K562 (cell line): ENCODE data around the gene DIMT1. TPM values are rescaled to one million over a fixed set of nuclear protein-coding genes. Genes with fewer than 3 reads are reported as not detected.

Experiments used
- ATAC-seq: fragments of 200-7000 bp; cut with Tn5 transposase; 3 replicates; pipeline ENCODE4 v1.9.1; 2020; ENCODE audit warnings: moderate library complexity
- BruUV-seq: library from RNA; stranded (reverse); fragments of 400-500 nt; replicated peaks from 2 replicates; lab custom pipeline; 2021; lab: Mats Ljungman, UMichigan
- CTCF ChIA-PET: fragments of 300-600 bp; formaldehyde crosslinking; extraction: SDS; loops from one replicate; lab custom pipeline; 2021; ENCODE audit warnings: low intra/inter-chr PET ratio; lab: Yijun Ruan, JAX
- POLR2A ChIA-PET: fragments of 300-600, 350-650 bp; sonication (Branson Sonifier 250); formaldehyde crosslinking; extraction: SDS; loops from one replicate; lab custom pipeline; 2021; ENCODE audit warnings: antibody characterized with exemption, inconsistent platforms; lab: Yijun Ruan, JAX
- DNase-seq, 4 experiments: peaks; one replicate each; pipeline versions ENCODE4 v3.0.0 to v3.0.0-alpha.2; 2011 to 2018; ENCODE audit warnings: low spot score in 3 of 4, mixed read lengths in 3 of 4; ENCODE audit errors: extremely low read depth in 1 of 4
- FAIRE-seq: peaks from 2 replicates; lab custom pipeline; 2011; peaks lifted over from hg19 to GRCh38; lab: Jason Lieb, UNC
- H2AFZ ChIP-seq: 2 replicates; pipeline ENCODE4 v1.6.0; 2011; ENCODE audit warnings: low read depth, low read length, control low read depth, inconsistent platforms
- H3K27ac ChIP-seq: fragments of 200-600 bp; 3 replicates; pipeline ENCODE4 v1.8.0; 2011; ENCODE audit warnings: low read depth, mild to moderate bottlenecking, control low read depth, inconsistent platforms, low read length, moderate library complexity, mixed read lengths; ENCODE audit errors: extremely low read depth
- H3K27me3 ChIP-seq, 2 experiments: fragments of 300-600 bp in 1 of 2; 2 replicates in 1 of 2; 3 replicates in 1 of 2; pipeline versions ENCODE4 v1.6.0 to v1.8.0; 2011; ENCODE audit warnings: inconsistent platforms in 2 of 2, low read length in 2 of 2, mild to moderate bottlenecking in 1 of 2, mixed read lengths in 1 of 2, moderate library complexity in 1 of 2; ENCODE audit not compliant: control insufficient read depth in 2 of 2, insufficient read depth in 2 of 2
- H3K36me3 ChIP-seq: fragments of 300-600 bp; 3 replicates; pipeline ENCODE4 v1.8.0; 2011; ENCODE audit warnings: mild to moderate bottlenecking, low read length, inconsistent platforms; ENCODE audit not compliant: control insufficient read depth, insufficient read depth
- H3K4me1 ChIP-seq, 2 experiments: fragments of 200-600 bp in 1 of 2; replicated peaks in 1 of 2; 2 replicates in 1 of 2; 3 replicates in 1 of 2; pipeline versions ENCODE4 v1.5.1 to v1.8.0; 2011; ENCODE audit warnings: inconsistent platforms in 2 of 2, low read length in 2 of 2, mild to moderate bottlenecking in 1 of 2, mixed read lengths in 1 of 2, moderate library complexity in 1 of 2; ENCODE audit not compliant: control insufficient read depth in 2 of 2, insufficient read depth in 2 of 2
- H3K4me2 ChIP-seq: 2 replicates; pipeline ENCODE4 v1.6.1; 2011; ENCODE audit warnings: low read length, control low read depth, inconsistent platforms, mixed read lengths; ENCODE audit not compliant: insufficient read depth
- H3K4me3 ChIP-seq: fragments of 200-600 bp; sonication (generic), shearing (Covaris generic); 2 replicates; pipeline ENCODE4 v1.5.1; 2016; ENCODE audit warnings: control low read depth, inconsistent platforms
- H3K79me2 ChIP-seq: fragments of 200-600 bp; 3 replicates; pipeline ENCODE4 v1.8.0; 2011; ENCODE audit warnings: low read length, inconsistent platforms; ENCODE audit not compliant: control insufficient read depth, insufficient read depth
- H3K9ac ChIP-seq, 2 experiments: 2 replicates each; pipeline versions ENCODE4 v1.6.0 to v1.6.1; 2011; ENCODE audit warnings: low read depth in 2 of 2, low read length in 2 of 2, control low read depth in 1 of 2, inconsistent platforms in 1 of 2, mild to moderate bottlenecking in 1 of 2, mixed read lengths in 1 of 2; ENCODE audit not compliant: insufficient read depth in 1 of 2
- H3K9me1 ChIP-seq: one replicate; pipeline ENCODE4 v1.6.0; 2011; ENCODE audit warnings: inconsistent platforms, mild to moderate bottlenecking, low read length, moderate library complexity; ENCODE audit not compliant: control insufficient read depth, insufficient read depth
- H3K9me3 ChIP-seq: replicated peaks from 2 replicates; pipeline ENCODE4 v1.5.1; 2011; ENCODE audit warnings: low read depth, low read length, inconsistent platforms; ENCODE audit not compliant: control insufficient read depth, insufficient read depth
- H4K20me1 ChIP-seq: replicated peaks from 2 replicates; pipeline ENCODE4 v1.6.1; 2011; ENCODE audit warnings: low read length, inconsistent platforms, mixed read lengths; ENCODE audit not compliant: control insufficient read depth, insufficient read depth
- ELK3 ChIP-seq: fragments of 450-650 bp; formaldehyde crosslinking; IDR thresholded peaks from 2 replicates; pipeline ENCODE4 v1.4.0; 2020; ENCODE audit warnings: mild to moderate bottlenecking
- FOXJ2 ChIP-seq: fragments of 200-800 bp; sonication (Bioruptor generic); IDR thresholded peaks from 2 replicates; pipeline ENCODE4 v1.6.1; 2016; ENCODE audit warnings: missing genetic modification characterization, missing compliant biosample characterization
- HDAC2 ChIP-seq: fragments of 450-650 bp; IDR thresholded peaks from 2 replicates; pipeline ENCODE4 v1.6.1; 2016; ENCODE audit warnings: mild to moderate bottlenecking
- MTA3 ChIP-seq: fragments of 450-650 bp; formaldehyde crosslinking; IDR thresholded peaks from 2 replicates; pipeline ENCODE4 v1.6.1; 2017; ENCODE audit warnings: mild to moderate bottlenecking, borderline replicate concordance
- NEUROD1 ChIP-seq: fragments of 150-350 bp; IDR thresholded peaks from 2 replicates; pipeline ENCODE4 v1.6.1; 2014; ENCODE audit warnings: borderline replicate concordance, low read length, low read depth; ENCODE audit not compliant: partially characterized antibody
- NONO ChIP-seq, 2 experiments: fragments of 200-400 bp in 1 of 2; fragments of 450-650 bp in 1 of 2; formaldehyde crosslinking in 1 of 2; IDR thresholded peaks; 2 replicates each; pipeline ENCODE4 v1.6.1; 2017; ENCODE audit warnings: low read depth in 2 of 2, mild to moderate bottlenecking in 2 of 2, moderate library complexity in 2 of 2, low read length in 1 of 2
- RREB1 ChIP-seq: fragments of 250-450 bp; sonication (Bioruptor Pico); IDR thresholded peaks from 2 replicates; pipeline ENCODE4 v1.4.0; 2020
- ZBTB34 ChIP-seq: fragments of 250-450 bp; sonication (Bioruptor Pico); IDR thresholded peaks from 2 replicates; pipeline ENCODE4 v1.8.0; 2021; ENCODE audit warnings: mild to moderate bottlenecking, moderate library complexity
- ZZZ3 ChIP-seq: fragments of 450-650 bp; IDR thresholded peaks from 2 replicates; pipeline ENCODE4 v1.6.1; 2016; ENCODE audit warnings: antibody characterized with exemption, mild to moderate bottlenecking, moderate library complexity
- WGBS: fragments of 100-300 bp; shearing (Covaris generic); methylation state at CpG from one replicate; pipeline ENCODE4 v1.1.6; 2016; ENCODE audit warnings: low coverage, mixed read lengths; ENCODE audit not compliant: insufficient coverage; ENCODE audit errors: missing lambda C conversion rate; 5-methylcytosine and 5-hydroxymethylcytosine counted together
- in situ Hi-C: fragments of 300-500 bp; cut with MboI; formaldehyde crosslinking; loops from 4 replicates; pipeline ENCODE4 v1.15.0; 2018; ENCODE audit warnings: inconsistent platforms, mixed read lengths
- intact Hi-C: fragments of 100-400 bp; cut with micrococcal nuclease; formaldehyde crosslinking; loops from 2 replicates; pipeline ENCODE4 v1.14.2; 2022
- polyA plus RNA-seq, 8 experiments: library from polyadenylated mRNA; depleted of rRNA in 4 of 8; stranded (reverse) in 5 of 8; unstranded in 3 of 8; fragments of >200 nt; fragmentation: Nextera tagmentation in 2 of 8; fragmentation: Illumina TruSeq in 1 of 8; extraction: Ambion mirVana in 2 of 8; extraction: Trizol in 1 of 8; gene quantifications; 2 replicates each; pipeline versions ENCODE4 v1.2.1 to v1.2.3, GENCODE V29; 2011 to 2014; ENCODE audit warnings: inconsistent platforms in 1 of 8, missing spikeins in 1 of 8
- total RNA-seq, 7 experiments: library from RNA; depleted of rRNA in 6 of 7; stranded (reverse); fragments of >200 nt in 6 of 7; fragmentation: Illumina TruSeq in 2 of 7; extraction: Trizol in 2 of 7; gene quantifications; 2 replicates each; pipeline versions ENCODE4 v1.2.1 to v1.2.3, GENCODE V29; 2011 to 2021; ENCODE audit warnings: low replicate concordance in 1 of 7

DIMT1 gene
- total and polyA plus RNA-seq, 9 of the 15 experiments (the other 6 are each of a cell fraction or from before 2014, with no cell fraction given) = 28.9 to 85.3 (median 54.1) TPM

GRCh38 chr5:62341783-62342475, 61.8 kb downstream of the DIMT1 start:
- Histone ChIP-seq H3K9ac (no peak overlapping the region), H3K79me2 (peaks cover 93% of the 10 kb centered on the region), H3K9me3 (no peaks in the 10 kb centered on the region), H2AFZ (no peak overlapping the region), H3K9me1 (no peaks in the 10 kb centered on the region), H4K20me1 (no peaks in the 10 kb centered on the region), H3K4me2 (no peak overlapping the region), H3K27ac (no peak overlapping the region), H3K36me3 (peaks cover 10% of the 10 kb centered on the region; the same call in 2 of the 3 replicates), H3K4me1 (peaks cover 0 to 9% of the 10 kb centered on the region in 2 experiments; a peak in 2 of 5 replicates), H3K27me3 (no peaks in the 10 kb centered on the region), H3K4me3 (no peak overlapping the region)
- BruUV-seq = no TSS peak
- intact Hi-C loops (no loop called here), in situ Hi-C loops (loop anchor here (5.0 kb wide), 1 partner anchor 115 kb away; no protein-coding TSS in a partner anchor)
- ATAC-seq (peak; percentile 16), DNase-seq (no peak), FAIRE-seq (no peak)
- CTCF ChIA-PET = no interaction called here
- POLR2A ChIA-PET = no interaction called here
- 81% methylated on average over 4 of the region's 4 CpGs for WGBS
- TF ChIP-seq ZBTB34 (CRISPR knock-in tag) (no peak), ZZZ3 (no peak), NEUROD1 (no peak), ELK3 (no peak), MTA3 (no peak), HDAC2 (no peak), NONO (IDR thresholded peaks at IDR 0.05; ENCODE audit: low read depth in 2 of 2, low read length in 1 of 2) (no peak), FOXJ2 (no peak), RREB1 (CRISPR knock-in tag) (no peak)
